A549 (cell line): ENCODE data around the gene ATP5F1A. TPM values are rescaled to one million over a fixed set of nuclear protein-coding genes. Genes with fewer than 3 reads are reported as not detected.

Experiments
- polyA plus RNA-seq, 4 experiments: library from polyadenylated mRNA; depleted of rRNA in 3 of 4; stranded (reverse); fragments of >200 nt; fragmentation: RNase III in 1 of 4; extraction: RNeasy Plus Mini Kit Qiagen cat#74134 plus additional on column Dnase treatment in 1 of 4; gene quantifications; 2 replicates in 3 of 4; 3 replicates in 1 of 4; pipeline ENCODE4 v1.2.3, GENCODE V29; 2011 to 2017
- small RNA-seq, 6 experiments: library from RNA; depleted of rRNA; stranded (forward); fragments of <200 nt; gene quantifications; one replicate each; pipeline ENCODE3, GENCODE V24; 2012

The ATP5F1A gene
- polyA plus RNA-seq, 2 of the 4 experiments (the other 2 are of a cell fraction), result 422 to 543 TPM

Small RNA genes lying within 50 kb of the gene (small RNA-seq; reads per million reads assigned to genes)
- 0 reads per million in 6 experiments for gene RNU6-1278P
- gene RNY4P37, result 0 reads per million in 6 experiments

Other genes with a start within 250 kb of the ATP5F1A start
- 10.7 and 12.7 TPM in 2 replicates for gene EPG5, start 131.0 kb downstream of the ATP5F1A start, polyA plus RNA-seq (2011; rRNA removed)
- 3.6 to 3.8 TPM (median 3.7 TPM) in 3 replicates for gene EPG5, start 131.0 kb downstream of the ATP5F1A start, polyA plus RNA-seq (2017; fragmentation: RNase III; extraction: RNeasy Plus Mini Kit Qiagen cat#74134 plus additional on column Dnase treatment)
- 0.15 and 0.19 TPM in 2 replicates for gene PSTPIP2, start 26.0 kb downstream of the ATP5F1A start, polyA plus RNA-seq (2011; rRNA removed)
- 0.10 to 0.22 TPM (median 0.20 TPM) in 3 replicates for gene PSTPIP2, start 26.0 kb downstream of the ATP5F1A start, polyA plus RNA-seq (2017; fragmentation: RNase III; extraction: RNeasy Plus Mini Kit Qiagen cat#74134 plus additional on column Dnase treatment)
- 52.6 and 58.6 TPM in 2 replicates for gene HAUS1, start 6.1 kb upstream of the ATP5F1A start, polyA plus RNA-seq (2011; rRNA removed)
- gene HAUS1, start 6.1 kb upstream of the ATP5F1A start, polyA plus RNA-seq (2017; fragmentation: RNase III; extraction: RNeasy Plus Mini Kit Qiagen cat#74134 plus additional on column Dnase treatment), result 55.5 to 59.7 TPM (median 55.8 TPM) in 3 replicates